Pancreas (tissue), 10 donors: ENCODE measurements around the gene MKLN1. TPM values are rescaled to one million over a fixed set of nuclear protein-coding genes. Genes with fewer than 3 reads are reported as not detected.

ENCODE experiments used
- ATAC-seq, 4 donors: fragments of 200-7000 bp; cut with Tn5 transposase; one replicate each; pipeline versions ENCODE4 v1.8.0 to v1.9.1; 2020; ENCODE audit warnings: mild to moderate bottlenecking in 4 of 4, moderate library complexity in 4 of 4
- DNase-seq, 6 donors: peaks; one replicate each; pipeline ENCODE4 v3.0.0-alpha.2; 2020
- FAIRE-seq: peaks from 2 replicates; lab custom pipeline; 2012; peaks lifted over from hg19 to GRCh38; lab: Jason Lieb, UNC
- H3K27ac ChIP-seq, 4 donors: fragments of 200-600 bp; sonication (generic); 1 replicate in 3 of 4; 2 replicates in 1 of 4; pipeline versions ENCODE4 v1.5.0 to v1.8.0; 2020
- H3K27me3 ChIP-seq, 4 donors: fragments of 200-600 bp; one replicate each; pipeline ENCODE4 v1.8.0; 2021
- H3K36me3 ChIP-seq, 3 donors: fragments of 200-600 bp; sonication (generic) in 1 of 3; one replicate each; pipeline versions ENCODE4 v1.5.0 to v1.8.0; 2020 to 2021
- H3K4me1 ChIP-seq, 3 donors: fragments of 200-600 bp; one replicate each; pipeline ENCODE4 v1.8.0; 2021
- H3K4me3 ChIP-seq, 4 donors: fragments of 200-600 bp; sonication (generic) in 2 of 4; one replicate each; pipeline versions ENCODE4 v1.5.0 to v1.8.0; 2020 to 2021
- H3K9me3 ChIP-seq, 4 donors: fragments of 200-600 bp; one replicate each; pipeline ENCODE4 v1.8.0; 2021
- CTCF ChIP-seq, 4 donors: fragments of 200-600 bp; sonication (generic) in 3 of 4; IDR thresholded peaks; one replicate each; pipeline versions ENCODE4 v1.5.0 to v1.8.0; 2021; ENCODE audit warnings: antibody characterized with exemption in 4 of 4
- WGBS, 2 donors: extraction: QIAGEN DNeasy Blood & Tissue Kit; methylation state at CpG; one replicate each; pipeline ENCODE4 v1.1.7; 2013; 5-methylcytosine and 5-hydroxymethylcytosine counted together
- intact Hi-C, 3 donors: fragments of 100-400 bp; cut with DNase I; formaldehyde crosslinking; loops; one replicate each; pipeline versions ENCODE4 v1.11.1 to v1.14.2; 2022
- polyA plus RNA-seq, 2 donors: library from polyadenylated mRNA; stranded (reverse); fragments of 200-250 nt; gene quantifications; one replicate each; pipeline ENCODE4 v1.2.3, GENCODE V29; 2013
- total RNA-seq, 6 donors: library from RNA; stranded (reverse); fragmentation: NEBNext Ultra II Directional in 4 of 6; extraction: Animal tissue kit (Norgen Biotek cat#: 25700) in 4 of 6; gene quantifications; one replicate each; pipeline versions ENCODE4 v1.2.1 to v1.2.4, GENCODE V29; 2021 to 2023
- donor health status: healthy with polysubstance abuse.
- donor health status: DM: no; HTN: no; CAD: no; lungs with moderate emphysema.
- donor health status: DM: no; HTN: no; CAD: no.
- donor health status: control.
- donor health status: control.
- donor health status: Bipolar disorder and iron deficiency.
- donor health status: DM: yes; HTN: yes; CAD: no.
- donor health status: DM: no; HTN: no; CAD: no.
- donor health status: DM: no; HTN: no; CAD: no.
- donor health status: DM: yes; HTN: yes; CAD: no.

The MKLN1 gene
- total and polyA plus RNA-seq, 8 donors, result 7.0 to 30.2 (median 21.6) TPM

- no peak for ATAC-seq
- FAIRE-seq, result no peak
- Histone ChIP-seq H3K9me3 (no peaks in the 10 kb centered on the region), H3K27me3 (no peaks in the 10 kb centered on the region), H3K4me1 (no peaks in the 10 kb centered on the region), H3K4me3 (no peak overlapping the region), H3K36me3 (no peaks in the 10 kb centered on the region), H3K27ac (no peak overlapping the region)
- WGBS, 2 donors, result 39 to 67% methylated on average over 3 of the region's 3 CpGs
- no peak for DNase-seq
- no peak for TF ChIP-seq CTCF (IDR thresholded peaks at IDR 0.05)
- intact Hi-C loops, result no loop called here
Observed at GRCh38 chr7:131294553-131294952, 33.1 kb upstream of the MKLN1 start.

- no peaks in the 10 kb centered on the region for H3K9me3 ChIP-seq
- ATAC-seq, result no peak
- no peak for FAIRE-seq
- no peak overlapping the region for H3K4me3 ChIP-seq
- H3K27ac ChIP-seq, result no peak overlapping the region
- 72 to 77% methylated on average over 6 of the region's 6 CpGs for WGBS, 2 donors
- no peaks in the 10 kb centered on the region for H3K27me3 ChIP-seq
- H3K4me1 ChIP-seq, result peaks cover 6 to 11% (median 10%) of the 10 kb centered on the region in 3 donors
- intact Hi-C loops, result no loop called here
- no peak for DNase-seq
- H3K36me3 ChIP-seq, result no peaks in the 10 kb centered on the region
- no peak for TF ChIP-seq CTCF (IDR thresholded peaks at IDR 0.05)
Observed at GRCh38 chr7:131298608-131298992, 29.1 kb upstream of the MKLN1 start.

- H3K9me3 ChIP-seq, result no peaks in the 10 kb centered on the region
- H3K4me1 ChIP-seq, result peaks cover 6 to 11% (median 10%) of the 10 kb centered on the region in 3 donors
- no peaks in the 10 kb centered on the region for H3K27me3 ChIP-seq
- TF ChIP-seq CTCF (IDR thresholded peaks at IDR 0.05), result no peak
- no peak for ATAC-seq
- no peak overlapping the region for H3K4me3 ChIP-seq
- H3K27ac ChIP-seq, result no peak overlapping the region
- no peak for DNase-seq
- intact Hi-C loops, result no loop called here
- FAIRE-seq, result no peak
- H3K36me3 ChIP-seq, result no peaks in the 10 kb centered on the region
Observed at GRCh38 chr7:131299074-131299473, 28.6 kb upstream of the MKLN1 start.

- Histone ChIP-seq H3K4me1 (peaks cover 6 to 11% (median 10%) of the 10 kb centered on the region in 3 donors), H3K9me3 (no peaks in the 10 kb centered on the region), H3K4me3 (no peak overlapping the region), H3K36me3 (no peaks in the 10 kb centered on the region), H3K27ac (no peak overlapping the region), H3K27me3 (no peaks in the 10 kb centered on the region)
- no peak for TF ChIP-seq CTCF (IDR thresholded peaks at IDR 0.05)
- intact Hi-C loops, result no loop called here
- FAIRE-seq (no peak), DNase-seq (no peak), ATAC-seq (no peak)
- WGBS, 2 donors, result 73 to 79% methylated on average over 2 of the region's 2 CpGs
Observed at GRCh38 chr7:131300078-131300477, 27.6 kb upstream of the MKLN1 start.

- intact Hi-C loops, result no loop called here
- 76 to 81% methylated on average over 8 of the region's 8 CpGs for WGBS, 2 donors
- ATAC-seq, result no peak
- DNase-seq, result no peak
- H3K36me3 ChIP-seq, result no peaks in the 10 kb centered on the region
- H3K9me3 ChIP-seq, result no peaks in the 10 kb centered on the region
- no peak overlapping the region for H3K27ac ChIP-seq
- no peak overlapping the region for H3K4me3 ChIP-seq
- no peak for TF ChIP-seq CTCF (IDR thresholded peaks at IDR 0.05)
- peaks cover 6 to 11% (median 10%) of the 10 kb centered on the region in 3 donors for H3K4me1 ChIP-seq
- no peak for FAIRE-seq
- no peaks in the 10 kb centered on the region for H3K27me3 ChIP-seq
Observed at GRCh38 chr7:131300572-131301466, 26.9 kb upstream of the MKLN1 start.
